RWPE1 (cell line): ENCODE results near the gene B9D1.
A peak's percentile ranks its signal among the peaks of the same experiment; 100 is the strongest.

ENCODE experiments used
- CTCF ChIA-PET: fragments of 350-600 bp; sonication (Branson Sonifier 250); formaldehyde crosslinking; extraction: SDS; loops from one replicate; lab custom pipeline; 2021; lab: Yijun Ruan, JAX
- POLR2A ChIA-PET: fragments of 400-600 bp; formaldehyde crosslinking; extraction: SDS; loops from one replicate; lab custom pipeline; 2020; ENCODE audit warnings: antibody characterized with exemption; ENCODE audit not compliant: low non-redundant PET; lab: Yijun Ruan, JAX
- DNase-seq: peaks from one replicate; pipeline ENCODE4 v3.0.0; 2012; ENCODE audit warnings: low spot score
- H3K27ac ChIP-seq: fragments of 450-650 bp; 2 replicates; pipeline ENCODE4 v1.5.1; 2017
- TF ChIP-seq, protein P1 (sequence below): fragments of 450-650 bp; conservative IDR thresholded peaks from 2 replicates; pipeline ENCODE4 v1.5.1; 2017; ENCODE audit warnings: low read depth, mild to moderate bottlenecking

The B9D1 gene

DNA sequence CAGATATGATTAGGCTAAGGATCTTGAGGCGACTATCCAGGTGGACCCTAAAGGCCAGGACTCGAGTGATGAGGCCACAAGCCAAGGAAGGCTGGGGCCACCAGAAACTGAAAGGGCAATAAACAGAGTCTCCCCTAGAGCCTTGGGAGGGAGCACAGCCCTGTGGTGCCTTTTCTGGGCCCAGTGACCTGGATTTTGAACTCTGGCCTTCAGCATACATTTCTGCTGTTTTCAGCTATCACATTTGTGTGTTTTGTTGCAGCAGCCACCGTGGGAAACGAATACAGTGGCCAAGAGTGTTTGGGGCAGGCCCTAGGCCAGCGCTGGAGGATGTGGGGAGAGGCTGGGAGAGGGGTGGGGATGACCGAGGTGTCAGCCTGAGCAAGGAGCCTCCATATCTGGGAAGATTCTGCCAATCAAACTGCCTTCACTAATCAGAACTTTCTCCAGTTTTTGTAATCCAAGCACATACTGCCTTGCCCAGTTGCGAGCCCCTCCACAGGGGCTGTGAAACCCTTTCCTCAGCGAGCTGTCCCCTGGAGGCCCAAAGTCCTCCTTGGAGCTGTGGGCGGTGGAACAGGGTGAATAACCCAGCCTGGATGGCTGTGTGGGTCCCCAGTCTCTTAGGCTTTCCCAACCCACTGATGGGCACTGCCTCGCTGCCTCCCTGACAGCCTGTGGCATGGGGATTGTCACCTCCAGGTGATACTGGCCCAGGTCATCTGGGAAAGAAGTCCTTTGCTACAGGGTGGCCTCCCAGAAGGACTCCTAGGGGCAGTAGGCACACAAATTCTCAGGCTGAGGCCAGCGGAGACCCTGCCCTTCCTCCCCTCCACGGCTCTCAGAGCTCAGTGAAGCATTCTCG is 16.8 kb downstream of the B9D1 start:
- TF ChIP-seq, protein P1, sequence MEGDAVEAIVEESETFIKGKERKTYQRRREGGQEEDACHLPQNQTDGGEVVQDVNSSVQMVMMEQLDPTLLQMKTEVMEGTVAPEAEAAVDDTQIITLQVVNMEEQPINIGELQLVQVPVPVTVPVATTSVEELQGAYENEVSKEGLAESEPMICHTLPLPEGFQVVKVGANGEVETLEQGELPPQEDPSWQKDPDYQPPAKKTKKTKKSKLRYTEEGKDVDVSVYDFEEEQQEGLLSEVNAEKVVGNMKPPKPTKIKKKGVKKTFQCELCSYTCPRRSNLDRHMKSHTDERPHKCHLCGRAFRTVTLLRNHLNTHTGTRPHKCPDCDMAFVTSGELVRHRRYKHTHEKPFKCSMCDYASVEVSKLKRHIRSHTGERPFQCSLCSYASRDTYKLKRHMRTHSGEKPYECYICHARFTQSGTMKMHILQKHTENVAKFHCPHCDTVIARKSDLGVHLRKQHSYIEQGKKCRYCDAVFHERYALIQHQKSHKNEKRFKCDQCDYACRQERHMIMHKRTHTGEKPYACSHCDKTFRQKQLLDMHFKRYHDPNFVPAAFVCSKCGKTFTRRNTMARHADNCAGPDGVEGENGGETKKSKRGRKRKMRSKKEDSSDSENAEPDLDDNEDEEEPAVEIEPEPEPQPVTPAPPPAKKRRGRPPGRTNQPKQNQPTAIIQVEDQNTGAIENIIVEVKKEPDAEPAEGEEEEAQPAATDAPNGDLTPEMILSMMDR: no peak
- no peak for DNase-seq
- POLR2A ChIA-PET: no interaction called here
- CTCF ChIA-PET: no interaction called here
- peak overlapping the region; percentile 89 for H3K27ac ChIP-seq

DNA sequence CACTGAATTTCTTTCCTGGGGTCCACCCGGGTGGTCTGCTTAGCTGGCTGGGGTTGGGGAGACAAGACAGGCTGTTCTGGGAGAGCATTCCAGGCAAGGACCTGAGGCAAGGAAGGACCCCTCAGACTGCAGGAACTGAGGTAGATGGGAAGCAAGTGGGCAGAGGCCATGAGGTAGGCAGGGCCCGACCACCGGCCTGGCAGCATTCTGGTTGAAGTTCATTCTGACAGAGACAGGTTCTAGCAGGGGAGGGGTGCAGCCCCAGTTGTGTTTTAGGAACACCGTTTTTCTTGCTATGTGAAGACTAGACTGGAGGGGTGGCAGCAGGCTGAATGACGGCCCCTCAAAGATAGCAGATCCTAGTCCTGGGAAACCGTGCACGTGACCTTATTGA is 17.5 kb downstream of the B9D1 start:
- no peak for DNase-seq
- POLR2A ChIA-PET: no interaction called here
- peak overlapping the region; percentile 89 for H3K27ac ChIP-seq
- TF ChIP-seq, protein P1: no peak
- CTCF ChIA-PET: no interaction called here

DNA sequence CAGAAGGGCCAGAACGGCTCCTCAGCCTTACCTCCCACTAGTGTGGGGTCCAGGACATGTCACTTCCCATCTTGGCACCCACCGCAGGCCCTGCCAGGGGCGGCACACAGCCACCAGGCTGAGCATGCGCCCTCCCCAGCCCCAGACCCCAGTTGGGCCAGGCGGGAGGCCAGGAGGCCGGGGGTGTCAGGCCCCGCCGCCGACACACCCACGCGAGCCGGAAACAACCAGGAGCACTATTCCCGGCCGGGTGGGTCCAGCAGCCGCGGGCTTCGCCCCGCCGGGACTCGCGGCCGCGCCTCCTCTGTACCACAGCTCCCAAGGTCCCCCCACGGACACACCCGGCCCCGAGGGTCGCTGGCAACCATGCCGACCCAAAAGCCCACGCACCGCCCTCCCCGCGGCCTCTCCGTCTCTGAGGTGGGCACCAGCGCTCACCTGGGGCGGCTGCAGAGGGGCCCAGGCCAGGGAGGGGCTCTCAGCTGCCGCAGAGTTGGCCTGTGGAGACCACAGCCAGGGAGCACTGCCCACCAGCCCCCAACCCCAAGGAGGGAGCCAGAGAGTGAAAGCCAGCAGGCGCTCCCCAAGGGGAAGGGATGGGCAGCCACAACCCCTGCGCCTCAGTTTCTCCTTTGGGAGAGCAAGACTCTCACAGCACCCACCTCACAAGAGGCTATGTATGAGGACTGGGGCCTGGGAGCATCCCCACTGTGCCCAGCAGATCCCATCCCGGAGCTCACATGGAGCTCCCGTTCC is 18.0 kb downstream of the B9D1 start:
- H3K27ac ChIP-seq: peak overlapping the region; percentile 89
- TF ChIP-seq, protein P1: no peak
- DNase-seq: no peak
- ChIA-PET POLR2A (no interaction called here), CTCF (no interaction called here)

DNA sequence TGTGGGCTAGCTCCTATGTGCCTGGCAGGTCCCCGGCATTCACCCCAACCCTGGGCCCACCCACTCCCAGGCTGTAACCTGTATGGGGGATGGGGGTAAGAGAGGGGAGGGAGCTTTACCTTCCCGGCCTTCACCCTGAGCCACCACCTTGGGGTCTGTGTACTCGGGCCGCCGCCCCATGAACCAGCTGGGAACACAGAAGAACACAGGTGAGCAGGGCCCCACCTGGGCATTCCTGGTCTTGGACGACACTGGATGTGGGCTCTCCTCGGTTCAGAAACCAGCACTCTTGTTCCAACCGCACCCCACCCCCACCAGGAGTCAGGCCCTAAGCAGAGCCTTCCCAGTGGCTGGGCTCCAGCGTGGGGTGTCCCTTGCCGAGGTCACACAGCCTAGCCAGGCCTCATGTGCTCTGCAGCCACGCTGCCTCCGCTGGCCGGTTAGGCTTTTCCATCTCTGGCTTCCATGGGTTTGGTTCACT is 18.8 kb downstream of the B9D1 start:
- CTCF ChIA-PET: no interaction called here
- H3K27ac ChIP-seq: peak overlapping the region; percentile 7; the same call in 1 of the 2 replicates
- no peak for DNase-seq
- TF ChIP-seq, protein P1: no peak
- POLR2A ChIA-PET: no interaction called here

DNA sequence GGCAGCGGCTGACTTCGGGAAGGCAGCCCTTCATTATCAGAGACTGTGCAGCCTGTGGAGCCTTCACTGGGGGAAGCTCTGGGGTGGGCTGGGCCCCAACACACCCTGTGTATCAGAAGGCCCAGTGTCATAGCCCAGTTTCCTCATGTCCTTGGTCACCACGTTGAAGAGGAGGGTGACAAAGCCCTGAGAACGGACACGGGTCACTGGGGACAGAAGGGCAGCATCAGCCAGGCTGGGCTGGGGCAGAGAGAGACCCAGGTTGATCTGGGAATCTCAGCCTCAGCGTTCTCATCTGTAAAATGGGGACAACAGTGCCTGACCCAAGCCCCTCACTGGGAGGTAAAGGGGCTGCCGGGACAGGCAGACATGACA is 19.3 kb downstream of the B9D1 start:
- TF ChIP-seq, protein P1: no peak
- CTCF ChIA-PET: no interaction called here
- no peak for DNase-seq
- H3K27ac ChIP-seq: peak overlapping the region; percentile 7
- POLR2A ChIA-PET: no interaction called here

DNA sequence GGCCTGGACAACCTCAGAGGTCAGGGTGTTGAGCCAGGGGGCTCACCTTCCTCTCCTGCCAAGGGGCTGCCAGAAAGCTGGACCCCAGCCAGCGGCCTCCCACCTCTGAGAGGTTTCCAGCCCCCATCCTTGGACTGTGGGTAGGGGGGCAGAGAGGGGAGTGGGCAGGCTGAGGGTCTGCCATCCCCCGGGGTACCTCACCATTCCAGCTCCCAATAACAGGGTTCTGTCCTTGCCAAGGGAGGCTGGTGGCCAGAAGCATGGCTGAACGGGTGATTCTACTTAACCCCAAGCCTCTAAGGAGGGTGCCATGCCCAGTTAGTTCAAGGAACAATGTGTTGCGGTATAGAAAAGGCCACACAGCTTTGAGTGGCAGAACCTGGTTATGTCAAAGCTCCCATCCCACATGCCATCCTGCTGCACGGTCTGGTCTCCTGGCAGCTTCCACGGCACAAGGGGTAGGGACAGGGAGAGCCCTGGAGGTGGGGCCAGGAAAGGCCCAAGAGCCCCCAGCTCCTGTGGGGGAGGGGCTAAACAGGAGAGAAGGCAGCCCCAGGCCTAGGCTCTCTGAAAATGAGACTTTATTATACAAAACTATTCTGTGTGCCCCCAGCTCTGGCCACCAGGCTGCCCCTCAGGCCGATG is 19.8 kb downstream of the B9D1 start:
- TF ChIP-seq, protein P1: no peak
- ChIA-PET POLR2A (no interaction called here), CTCF (no interaction called here)

More for the DNA sequence above, 19.8 kb downstream of the B9D1 start:
- peak overlapping the region; percentile 7 for H3K27ac ChIP-seq
- no peak for DNase-seq
